GM21529 (cell line): ENCODE data around the gene OSBPL3.

Experiments
- ATAC-seq: cut with Tn5 transposase; IDR thresholded peaks from one replicate; pipeline ENCODE4 v1.9.1; 2021; ENCODE audit not compliant: unreplicated experiment

Gene OSBPL3

DNA sequence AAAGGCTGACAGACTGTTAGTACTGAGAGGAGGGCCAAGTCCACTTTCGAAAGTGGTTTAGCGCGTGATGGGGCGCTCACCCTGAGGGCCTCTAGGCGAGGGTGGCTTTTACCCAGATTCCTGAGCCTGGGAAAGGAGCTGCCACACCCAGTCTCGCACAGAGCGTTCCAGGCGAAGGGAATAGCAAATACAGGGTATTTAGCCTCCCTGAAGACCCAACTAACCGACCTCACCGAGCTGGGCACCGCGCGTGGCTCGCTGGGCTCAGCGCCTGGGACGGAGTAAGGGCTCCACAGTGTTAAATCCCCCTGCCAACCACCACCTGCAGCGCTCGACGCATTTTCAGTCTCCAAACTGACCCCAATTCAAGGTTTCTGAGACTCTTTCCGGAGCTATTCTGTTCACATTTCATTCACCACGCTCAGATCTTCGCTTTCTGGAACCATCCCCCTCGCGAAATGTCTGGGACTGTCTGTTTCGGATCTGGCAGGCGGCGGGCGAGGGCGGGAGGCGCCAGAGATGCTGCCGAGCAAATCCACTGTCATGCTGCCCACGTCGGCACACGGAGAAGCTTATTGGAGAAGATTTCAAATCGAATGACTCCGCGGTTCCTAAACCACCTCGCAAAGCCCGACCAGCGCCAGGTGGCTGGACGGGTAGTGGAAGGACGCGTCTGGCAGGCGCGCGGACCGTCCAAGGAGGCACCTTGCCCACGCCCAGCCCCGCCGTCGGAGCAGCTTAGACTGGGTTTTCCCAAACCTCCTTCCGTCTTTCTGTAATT, 1.4 kb upstream of the OSBPL3 start:
- ATAC-seq = peak; percentile 10

DNA sequence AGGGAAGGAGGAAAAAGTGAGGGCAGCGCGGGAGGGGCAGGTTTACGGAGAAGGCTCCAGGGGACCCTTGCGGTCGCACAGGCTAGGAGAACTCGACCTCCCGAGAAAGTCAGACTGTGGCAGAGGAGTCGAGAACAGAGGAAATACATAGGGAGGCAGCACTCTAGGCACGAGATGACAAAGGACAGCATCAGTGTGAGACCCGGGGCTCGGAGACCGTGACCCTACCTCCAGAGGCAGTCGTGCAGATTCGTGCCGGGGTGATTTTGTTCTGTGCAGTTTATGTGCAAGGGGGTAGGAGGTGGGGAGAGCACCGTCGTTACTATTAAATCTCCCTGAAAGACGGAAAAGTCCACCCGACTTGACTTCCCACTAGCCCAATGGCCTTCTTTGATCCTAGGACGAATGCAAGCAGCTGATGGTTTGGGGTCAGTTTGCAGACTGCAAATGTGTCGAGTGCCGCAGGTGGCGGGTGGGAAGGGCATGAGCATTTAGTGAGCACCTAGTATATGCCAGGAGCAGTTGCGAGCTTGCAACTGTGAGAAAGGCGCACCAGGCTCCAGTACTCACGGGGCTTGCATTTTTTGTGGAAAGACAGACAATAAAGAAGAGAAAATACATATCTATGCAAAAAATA, 674 bp upstream of the OSBPL3 start:
- ATAC-seq = peak; percentile 13

DNA sequence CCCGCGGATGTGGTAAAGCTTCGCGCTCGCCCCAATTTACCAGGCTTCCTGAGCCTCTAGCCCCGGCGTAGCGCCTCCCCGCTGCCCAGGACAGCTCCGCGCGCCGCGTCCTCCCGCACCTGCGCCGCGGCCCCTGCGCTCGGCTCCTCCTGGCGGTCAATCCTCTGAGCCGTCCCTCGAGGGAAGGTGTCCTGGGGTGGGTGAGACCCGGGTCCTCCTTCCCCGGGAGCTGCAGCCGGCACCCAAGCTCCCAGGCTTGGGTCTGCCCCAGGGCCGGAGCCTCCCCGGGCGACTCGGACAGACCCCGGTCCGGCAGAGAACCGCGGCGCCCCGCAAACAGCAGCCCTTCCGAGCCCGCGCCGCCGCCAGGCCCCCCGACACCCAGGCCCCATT, 512 bp downstream of the OSBPL3 start:
- ATAC-seq = peak; percentile 49

DNA sequence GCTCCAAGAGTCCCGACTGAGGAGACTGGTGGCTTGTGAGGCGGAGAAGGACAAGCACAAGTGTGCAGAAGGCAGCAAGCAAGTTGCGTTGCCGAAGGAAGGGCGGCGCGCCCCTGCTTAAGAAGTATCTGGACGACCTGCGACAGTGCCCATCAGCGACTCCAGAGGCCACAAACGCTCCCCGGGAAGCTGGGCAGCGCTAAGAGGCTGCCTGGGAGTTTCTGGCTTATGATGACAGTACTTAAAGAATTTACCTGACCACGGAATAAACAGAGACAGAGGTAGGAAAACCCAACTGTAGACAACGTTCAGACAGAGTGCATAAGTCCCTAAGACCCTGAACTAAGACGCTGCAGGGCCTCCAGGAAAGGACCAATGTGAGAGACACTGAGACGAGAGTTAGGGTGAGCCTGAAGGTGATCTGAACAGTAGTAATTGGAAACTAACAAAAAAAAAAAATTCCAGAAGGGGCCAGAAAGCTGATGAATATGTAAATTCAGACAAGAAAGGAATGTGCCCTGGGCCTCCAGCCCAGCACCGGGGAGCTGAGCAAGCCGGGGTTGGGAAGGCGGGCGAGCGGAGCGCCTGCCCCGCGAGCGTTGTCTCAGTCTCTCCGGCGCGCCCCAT, 1.0 kb downstream of the OSBPL3 start:
- ATAC-seq = no peak

DNA sequence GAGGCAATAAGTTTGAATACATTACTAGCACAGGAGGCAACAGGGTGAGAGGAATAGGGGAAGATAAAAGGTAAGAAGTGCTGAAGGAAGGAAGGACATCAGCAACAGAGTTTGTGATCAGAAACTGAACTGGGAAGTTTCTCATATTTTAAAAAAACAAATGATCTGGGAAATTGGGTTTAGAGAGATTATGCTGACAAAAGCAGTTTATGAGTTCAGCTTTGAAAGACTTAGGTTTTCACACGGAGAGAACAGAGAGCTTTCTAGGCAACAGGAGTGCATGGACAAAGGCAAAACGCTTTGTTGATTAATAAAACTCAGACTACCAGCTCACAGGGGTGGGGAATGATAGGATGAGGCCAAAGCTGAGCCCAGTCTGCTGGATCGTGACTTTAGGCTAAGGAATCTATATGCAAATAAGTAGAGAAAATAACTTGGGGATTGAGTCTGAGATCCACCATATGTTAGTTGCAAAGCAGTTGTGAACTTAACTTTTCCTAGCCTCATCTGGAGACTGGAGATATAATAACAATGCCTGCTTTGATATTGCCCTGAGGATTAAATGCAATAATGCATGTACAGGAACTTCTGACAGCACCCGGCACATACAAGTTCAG, 4.2 kb downstream of the OSBPL3 start:
- ATAC-seq = no peak

DNA sequence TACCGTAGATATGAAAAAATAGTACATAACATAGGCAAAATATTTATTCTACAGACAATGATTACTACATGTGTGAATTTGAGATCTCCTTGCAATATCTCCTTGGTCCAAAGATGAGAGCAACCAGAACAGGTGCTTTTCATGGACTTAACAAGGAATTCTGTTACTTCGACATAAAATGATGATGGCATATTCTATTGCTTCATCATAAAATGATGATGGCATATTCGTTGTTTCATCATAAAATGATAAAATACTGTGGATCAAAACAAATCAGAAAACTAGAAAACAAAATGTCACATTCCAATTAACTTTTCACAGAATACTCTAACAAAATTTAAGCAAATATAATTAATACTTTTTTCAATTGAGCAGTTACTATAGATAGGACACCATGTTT, 4.8 kb downstream of the OSBPL3 start:
- ATAC-seq = no peak

DNA sequence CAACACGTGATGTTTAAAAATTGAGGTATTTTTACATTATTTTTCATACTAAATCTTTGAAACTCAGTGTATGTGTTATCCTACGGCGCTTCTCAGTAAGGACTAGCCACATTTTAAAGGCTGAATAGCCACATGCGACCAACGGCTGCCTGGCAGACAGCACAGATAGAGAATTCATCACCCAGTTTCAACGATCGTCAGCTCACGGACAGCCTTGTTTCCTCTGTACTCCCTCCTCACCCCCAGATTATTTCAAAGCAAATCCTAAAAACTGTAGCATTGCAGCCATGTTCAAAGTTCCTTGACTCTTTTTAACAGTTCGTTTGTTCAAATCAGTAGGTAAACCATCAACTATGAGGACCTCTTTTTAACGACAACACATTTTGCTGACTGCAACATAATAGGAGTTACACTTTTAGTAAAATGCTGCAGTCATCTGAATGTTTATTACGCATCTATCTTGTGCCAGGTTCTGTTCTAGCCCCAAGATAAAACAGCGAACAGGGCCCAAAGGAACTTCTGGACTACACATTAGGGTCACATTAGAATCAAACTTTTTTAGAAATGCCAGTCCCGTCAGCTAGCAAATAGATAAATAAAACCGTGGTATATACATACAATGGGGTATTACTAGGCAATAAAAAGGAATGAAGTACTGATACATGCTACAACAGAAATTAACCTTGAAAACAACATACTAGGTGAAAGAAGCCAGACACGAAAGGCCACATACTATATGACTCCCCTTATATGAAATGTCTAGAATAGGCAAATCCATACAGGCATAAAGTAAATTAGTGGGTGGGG, 5.7 kb downstream of the OSBPL3 start:
- ATAC-seq = no peak

DNA sequence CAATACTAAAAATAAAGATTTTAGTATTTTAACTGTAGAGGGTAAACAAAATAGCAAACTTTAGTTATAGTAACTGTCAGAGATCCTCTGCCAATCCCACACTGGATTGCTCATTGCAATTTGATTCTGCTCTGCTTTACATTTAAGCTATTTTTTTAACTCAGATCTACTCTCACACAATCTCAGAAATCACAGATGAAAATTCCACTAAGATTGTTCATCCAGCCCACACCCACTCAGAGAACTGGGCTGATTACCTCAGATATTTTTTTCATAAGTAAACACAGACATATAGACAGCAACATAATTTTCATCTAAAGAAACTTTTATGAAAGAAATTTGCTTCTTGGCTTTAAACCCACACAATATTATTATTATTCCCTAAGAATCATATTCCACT, 7.0 kb downstream of the OSBPL3 start:
- ATAC-seq = no peak

DNA sequence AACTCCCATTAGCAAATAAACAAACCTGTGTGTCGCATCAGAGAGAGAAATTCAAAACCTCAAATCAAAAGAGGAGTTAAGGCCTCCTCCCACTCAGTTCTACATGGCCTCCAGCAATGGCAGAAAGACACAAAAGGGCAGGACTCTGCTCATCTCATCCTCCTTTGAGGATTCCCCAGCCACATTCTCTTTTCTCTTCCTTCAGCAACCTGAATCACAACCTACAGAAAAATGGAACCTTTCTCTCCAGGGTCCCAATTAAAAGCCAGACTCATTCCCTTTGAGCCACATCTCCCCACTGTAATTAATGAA, 7.9 kb downstream of the OSBPL3 start:
- ATAC-seq = no peak

DNA sequence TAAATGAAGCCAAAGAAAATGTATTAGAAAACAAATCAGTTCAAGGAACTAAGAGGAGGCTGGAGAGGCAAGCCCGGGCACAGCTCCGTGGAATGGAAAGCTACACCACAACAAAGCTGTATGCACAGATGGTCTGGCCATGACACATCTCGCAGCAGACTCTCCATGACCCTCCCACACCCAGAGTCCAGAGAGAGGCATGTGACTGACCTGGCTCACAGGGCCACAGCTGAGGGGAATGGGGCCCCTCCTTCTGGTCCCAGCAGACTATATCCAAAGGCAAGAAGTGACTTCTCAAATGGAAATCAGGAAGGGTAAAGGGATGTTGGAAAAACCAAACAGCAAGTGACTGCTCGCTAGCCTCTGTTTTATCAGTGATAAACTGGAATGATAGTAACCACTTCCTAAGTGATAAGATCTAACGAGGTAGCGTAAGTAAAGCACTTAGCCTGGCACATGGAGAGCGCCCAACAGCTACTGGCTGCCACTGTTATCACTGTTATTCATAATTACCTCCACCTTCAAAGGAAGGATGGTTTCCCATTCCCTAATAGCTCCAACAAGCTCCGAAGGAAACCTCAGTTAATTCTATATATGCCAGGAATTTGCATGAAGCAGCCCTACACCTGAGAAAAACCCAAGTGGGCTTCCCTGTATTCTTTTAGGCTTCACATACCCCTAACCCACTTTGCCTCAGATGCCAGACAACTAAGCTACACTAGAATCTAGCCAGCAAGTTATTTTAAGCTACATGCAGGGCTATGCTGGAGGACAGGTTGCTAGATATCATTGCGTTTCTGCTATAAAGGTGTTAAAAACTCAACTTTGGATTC, 8.4 kb downstream of the OSBPL3 start:
- no peak for ATAC-seq

DNA sequence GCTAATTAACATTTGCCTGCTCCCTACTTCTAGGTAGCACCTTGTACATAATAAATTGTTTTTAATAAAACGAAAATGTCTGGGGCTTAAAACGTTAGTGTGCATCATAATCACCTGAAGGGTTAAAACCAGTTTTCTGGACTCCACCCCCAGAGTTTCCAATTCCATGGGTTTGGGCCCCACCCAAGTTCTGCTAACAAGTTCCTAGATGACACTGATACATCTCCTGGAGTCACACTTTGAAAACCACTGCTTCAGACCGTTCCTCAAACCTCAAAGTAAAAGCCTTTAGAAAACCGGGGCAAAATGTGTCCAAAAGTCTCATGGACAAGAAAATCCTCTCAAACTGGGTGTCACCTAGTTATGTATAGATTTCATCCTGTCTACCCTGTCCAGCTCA, 9.3 kb downstream of the OSBPL3 start:
- ATAC-seq = no peak

DNA sequence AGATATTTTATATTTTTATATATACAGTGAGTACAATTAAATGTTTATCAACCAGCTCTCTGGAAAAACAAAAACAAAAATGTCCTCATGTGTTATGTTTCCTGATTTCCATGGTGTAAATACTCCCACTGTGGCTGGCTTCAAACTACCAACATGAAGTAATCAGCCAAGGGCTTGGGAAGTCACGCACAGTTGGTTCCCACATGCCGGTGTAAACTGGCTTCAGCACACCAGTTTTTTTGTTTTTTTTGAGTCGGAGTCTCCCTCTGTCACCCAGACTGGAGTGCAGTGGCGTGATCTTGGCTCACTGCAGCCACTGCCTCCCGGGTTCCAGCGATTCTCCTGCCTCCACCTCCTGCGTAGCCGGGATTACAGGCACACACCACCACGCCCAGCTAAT, 11.8 kb downstream of the OSBPL3 start:
- ATAC-seq = no peak

DNA sequence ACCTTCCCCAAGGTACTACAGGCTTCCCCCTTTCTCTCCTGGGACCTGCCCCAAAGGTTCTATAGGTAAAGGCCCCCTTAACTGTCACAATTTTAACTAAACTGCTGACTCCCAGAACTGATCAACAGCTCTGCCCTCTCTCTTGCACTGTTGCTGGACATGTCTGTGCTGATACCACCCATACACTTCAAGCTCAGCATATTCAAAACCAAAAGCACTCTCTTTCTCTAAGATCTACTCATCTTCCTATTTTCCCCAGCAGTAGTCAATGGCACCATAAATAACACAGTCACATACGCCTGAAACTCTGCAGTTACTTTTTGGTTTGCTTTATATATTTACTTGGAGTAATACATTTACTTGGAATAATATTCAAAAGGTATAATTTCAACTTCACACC, 12.3 kb downstream of the OSBPL3 start:
- ATAC-seq = no peak

DNA sequence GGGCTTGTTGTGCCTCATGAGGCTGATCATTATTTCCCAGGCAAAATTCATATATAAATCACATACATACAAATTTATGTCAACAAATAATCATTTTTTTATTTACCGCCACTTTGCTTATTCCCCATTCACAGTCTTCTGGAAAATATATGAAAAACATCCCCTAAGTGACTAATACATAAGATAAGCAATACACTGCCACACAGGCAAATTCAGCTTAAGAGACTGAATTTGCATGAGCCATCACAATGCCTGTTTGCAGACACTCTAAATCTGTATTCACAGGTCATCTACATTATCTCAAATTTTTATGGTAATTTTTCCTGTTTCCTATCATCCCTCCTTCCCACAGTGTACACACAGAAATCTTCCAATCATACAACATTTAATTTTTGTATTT, 13.2 kb downstream of the OSBPL3 start:
- ATAC-seq = no peak

DNA sequence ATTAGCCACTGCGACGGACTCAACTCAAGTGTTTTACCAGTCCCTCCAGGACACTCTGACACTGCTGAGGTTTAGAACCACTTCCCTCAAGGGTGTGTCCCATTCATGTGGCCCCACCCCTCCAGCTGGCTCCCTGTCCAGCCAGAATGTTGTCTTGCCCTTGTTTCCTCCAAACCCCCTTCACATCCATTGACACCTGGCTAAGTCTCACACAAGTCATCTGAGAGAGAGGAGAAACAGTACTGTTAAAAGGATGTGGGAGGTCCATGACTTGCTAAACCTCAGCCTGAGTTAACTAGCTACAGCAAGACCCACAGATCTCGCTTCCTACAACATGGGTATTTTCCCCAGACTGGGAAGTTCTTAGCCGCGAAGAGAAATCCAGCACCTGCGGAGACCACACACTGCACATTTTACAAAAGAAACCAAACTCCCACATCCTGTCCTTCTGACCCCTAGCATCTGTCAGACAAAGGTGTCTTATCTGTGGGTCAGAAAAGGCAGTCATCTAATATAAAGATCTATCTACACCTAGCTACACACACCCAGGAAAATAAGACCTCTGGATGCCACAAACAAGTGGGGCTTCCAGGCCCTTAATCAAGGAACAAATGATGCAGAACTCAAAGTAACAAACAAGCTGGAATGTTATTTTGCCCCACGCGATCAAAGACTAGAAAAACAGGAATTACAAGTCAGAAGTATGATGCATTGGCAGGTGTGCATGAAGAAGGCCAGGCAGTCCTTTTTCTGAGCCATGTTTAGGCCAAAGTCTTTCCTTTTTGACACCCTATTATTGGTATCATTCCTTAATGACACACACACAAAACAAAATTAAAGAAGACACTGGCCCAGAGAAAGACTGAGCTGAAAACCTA, 13.9 kb downstream of the OSBPL3 start:
- ATAC-seq = peak; percentile 83

DNA sequence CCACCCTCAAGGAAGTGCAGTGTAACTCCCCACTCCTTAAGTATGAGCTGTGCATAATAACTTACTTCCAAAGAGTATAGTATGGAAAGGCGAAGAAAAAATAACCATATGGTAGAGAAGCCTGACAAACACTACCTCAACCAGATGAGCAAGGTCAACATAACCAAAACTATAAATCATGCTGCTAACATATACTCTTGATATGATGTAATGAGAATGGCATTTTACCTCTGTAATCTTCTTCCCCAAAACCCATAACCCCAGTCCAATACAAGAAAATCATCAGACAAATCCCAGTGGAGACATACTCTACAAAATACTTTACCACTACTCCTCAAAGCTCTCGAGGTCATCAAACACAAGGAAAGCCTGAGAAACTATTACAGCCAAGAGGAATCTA, 15.8 kb downstream of the OSBPL3 start:
- no peak for ATAC-seq

DNA sequence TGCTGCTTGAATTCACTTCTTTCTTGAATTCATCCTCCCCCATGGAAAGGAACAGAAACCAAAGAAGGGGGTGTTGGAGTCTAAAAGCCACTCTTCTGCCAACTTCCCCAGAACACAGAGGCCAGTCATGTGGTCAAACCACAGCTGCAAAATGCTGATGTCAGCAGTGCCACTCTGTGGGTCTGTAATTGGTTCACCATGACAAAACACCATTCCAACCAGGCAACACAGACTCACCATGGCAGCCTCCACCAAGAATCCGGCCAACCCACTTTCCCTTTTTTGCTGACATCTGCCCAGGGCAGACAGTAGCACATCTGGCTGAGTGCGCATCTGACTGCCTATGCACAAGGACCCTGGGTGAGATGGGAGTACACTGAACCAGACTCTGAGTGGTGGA, 16.8 kb downstream of the OSBPL3 start:
- peak; percentile 25 for ATAC-seq

DNA sequence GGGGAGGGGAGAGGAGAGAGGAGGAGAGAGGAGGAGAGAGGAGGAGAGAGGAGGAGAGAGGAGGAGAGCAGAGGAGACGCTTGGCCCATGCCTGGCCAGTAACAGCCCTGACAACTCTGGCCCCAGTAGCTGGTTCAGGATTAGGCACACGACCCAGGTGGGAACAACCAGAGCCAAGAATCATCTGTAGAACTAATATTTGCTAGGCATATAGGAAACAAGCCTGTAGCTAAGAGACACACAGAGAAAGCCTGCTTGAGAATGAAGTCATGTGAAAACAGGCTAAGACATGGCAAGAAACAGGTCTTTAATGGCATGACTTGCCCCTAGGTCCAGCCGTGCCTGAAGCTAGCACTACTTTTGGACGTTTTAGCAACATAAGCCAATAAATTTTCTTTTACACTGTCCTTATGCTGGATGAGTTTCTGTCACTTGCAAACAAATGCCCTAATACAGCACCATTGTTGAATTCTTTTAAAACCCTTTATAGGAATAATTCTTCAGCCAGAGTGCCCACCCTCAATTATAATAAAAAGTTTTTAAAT, 17.5 kb downstream of the OSBPL3 start:
- no peak for ATAC-seq
